PC-3 (cell line): Measurements from ENCODE around the gene USHBP1.

Source experiments
- CTCF ChIP-seq: fragments of 300-600 bp; sonication (generic); conservative IDR thresholded peaks from 2 replicates; pipeline ENCODE4 v1.5.1; 2017; ENCODE audit warnings: antibody characterized with exemption, low read depth, mild to moderate bottlenecking, low read length
- EZH2 ChIP-seq: fragments of 300-600 bp; sonication (generic); IDR thresholded peaks from one replicate; pipeline ENCODE4 v1.6.1; 2017; ENCODE audit warnings: antibody characterized with exemption, mild to moderate bottlenecking, low read length; ENCODE audit not compliant: unreplicated experiment
- EZH2phosphoT487 ChIP-seq: fragments of 300-600 bp; sonication (generic); IDR thresholded peaks from 2 replicates; pipeline ENCODE4 v1.6.1; 2018; ENCODE audit warnings: mild to moderate bottlenecking, antibody characterized with exemption, low read length, borderline replicate concordance

- no peak for TF ChIP-seq CTCF
- no peak for TF ChIP-seq EZH2phosphoT487
- no peak for TF ChIP-seq EZH2
Measured at GRCh38 chr19:17293605-17294004, 29.1 kb upstream of the USHBP1 start.
